Activated CD4-positive, CD25-positive, alpha-beta regulatory T cell (primary cell): Measurements from ENCODE around the gene FGF23.
"Not testable (repeated sequence)": the region's sequence is repeated elsewhere in the genome, so short reads cannot be mapped to it uniquely, and the experiment has no call there.

Experiments used
- DNase-seq, 4 experiments: peaks; one replicate each; lab custom pipeline; 2025; lab: John Stamatoyannopoulos, UW

FGF23 gene

GRCh38 chr12:4379405-4379804 lies at the start of gene FGF23:
FGF23 (minus strand) TSS chr12:4379712; CDS start chr12:4379582, 130 bp downstream.
- DNase-seq: no peak

- no peak for DNase-seq
Measured at GRCh38 chr12:4424422-4424821, 44.9 kb upstream of the FGF23 start.

DNA sequence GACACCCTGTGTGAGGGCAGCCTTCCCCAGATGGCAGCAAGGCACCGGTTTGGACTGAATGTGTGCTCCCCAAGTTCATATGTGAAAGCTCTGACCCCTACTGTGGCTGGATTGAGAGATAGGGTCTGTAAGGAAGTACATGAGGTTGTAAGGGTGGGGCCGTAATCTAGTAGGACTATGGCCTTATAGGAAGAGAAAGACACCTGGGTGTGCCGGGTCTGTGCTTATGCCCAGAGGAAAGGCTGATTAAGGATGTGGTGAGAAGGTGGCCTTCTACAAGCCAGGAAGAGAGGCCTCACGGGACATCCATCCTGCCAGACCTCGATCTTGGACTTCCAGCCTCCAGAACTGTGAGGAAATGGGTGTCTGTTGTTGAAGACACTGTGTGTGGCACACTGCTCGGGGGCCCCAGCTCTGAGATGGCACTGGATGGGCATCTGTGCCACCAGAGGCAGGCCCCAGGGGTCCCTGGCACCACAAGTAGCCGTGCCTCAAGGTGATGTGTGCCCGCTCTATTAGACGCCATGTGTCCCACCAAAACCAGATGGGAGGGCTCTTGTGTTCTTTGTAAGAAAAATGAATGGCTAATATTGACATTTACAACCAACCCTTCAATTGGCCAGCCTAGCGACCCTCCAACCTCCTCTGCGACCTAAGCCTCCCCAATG lies 44.1 kb upstream of the FGF23 start:
- no peak for DNase-seq

DNA sequence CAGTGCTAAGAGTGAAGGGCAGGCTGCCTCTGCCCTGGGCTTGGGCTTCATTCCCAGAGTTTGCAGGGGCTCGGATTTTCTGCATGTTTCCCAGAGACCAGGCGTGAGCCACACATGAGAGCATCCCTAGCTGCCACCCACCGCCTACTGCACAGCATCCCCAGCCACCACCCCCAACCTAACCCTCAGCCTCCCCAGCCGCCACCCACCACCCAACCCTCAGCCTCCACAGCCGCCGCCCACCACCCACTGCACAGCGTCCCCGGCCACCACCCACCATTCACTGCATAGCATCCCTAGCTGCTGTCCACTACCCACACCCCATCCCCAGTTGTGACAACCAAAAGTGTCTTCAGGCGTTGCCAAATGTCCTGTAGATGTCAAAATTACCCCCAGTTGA lies 43.5 kb upstream of the FGF23 start:
- no peak for DNase-seq

GRCh38 chr12:4421590-4422031 lies 42.1 kb upstream of the FGF23 start:
- DNase-seq: no peak

DNA sequence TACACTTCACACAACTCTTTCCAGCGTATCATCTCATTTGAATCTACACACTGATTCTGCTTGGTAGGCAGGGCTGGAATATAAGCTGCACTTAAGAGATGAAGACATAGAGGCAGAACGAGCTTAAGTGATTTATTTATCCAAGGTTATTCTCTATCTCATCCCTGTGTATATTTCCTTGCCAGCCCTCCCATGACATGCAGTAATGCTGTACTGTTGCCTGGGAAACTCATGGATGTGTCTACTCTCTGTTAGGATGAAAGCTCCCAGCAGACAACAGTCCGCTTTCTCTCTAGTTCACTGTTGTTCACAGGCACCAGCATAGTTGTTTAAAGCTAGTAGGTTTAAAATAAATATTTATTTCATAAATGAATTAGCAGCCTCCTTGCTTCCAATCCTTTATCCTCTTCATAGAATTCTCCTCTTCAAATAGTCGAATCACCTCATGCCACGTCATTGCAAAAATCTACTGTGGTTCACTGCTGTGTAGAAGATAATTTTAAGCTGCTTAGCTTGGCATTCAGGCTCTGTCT lies 40.7 kb upstream of the FGF23 start:
- no peak for DNase-seq

DNA sequence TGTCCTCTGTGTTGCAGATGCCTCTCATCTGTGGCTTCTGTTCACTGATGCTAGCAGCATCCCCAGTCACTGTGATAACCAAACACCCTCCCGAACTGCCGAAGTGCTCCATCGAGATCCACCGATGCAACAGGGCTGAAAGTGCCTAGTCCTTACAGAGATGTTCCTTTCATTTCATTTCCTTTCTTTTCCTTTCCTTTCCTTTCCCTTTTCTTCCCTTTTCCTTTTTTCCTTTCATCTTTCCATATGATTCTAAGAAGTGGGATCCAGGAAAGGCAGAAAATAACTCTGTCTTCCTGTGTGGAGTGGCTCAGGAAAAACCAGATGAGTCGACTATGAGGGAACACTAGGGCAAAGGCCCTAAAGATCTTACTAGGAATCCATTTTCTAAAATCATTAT lies 39.4 kb upstream of the FGF23 start:
- no peak for DNase-seq

- DNase-seq: no peak
Measured at GRCh38 chr12:4417936-4418335, 38.4 kb upstream of the FGF23 start.

GRCh38 chr12:4417455-4417854 lies 37.9 kb upstream of the FGF23 start:
- no peak for DNase-seq

GRCh38 chr12:4416276-4416675 lies 36.8 kb upstream of the FGF23 start:
- DNase-seq: no peak

- DNase-seq: no peak
Measured at GRCh38 chr12:4412465-4412864, 33.0 kb upstream of the FGF23 start.

DNA sequence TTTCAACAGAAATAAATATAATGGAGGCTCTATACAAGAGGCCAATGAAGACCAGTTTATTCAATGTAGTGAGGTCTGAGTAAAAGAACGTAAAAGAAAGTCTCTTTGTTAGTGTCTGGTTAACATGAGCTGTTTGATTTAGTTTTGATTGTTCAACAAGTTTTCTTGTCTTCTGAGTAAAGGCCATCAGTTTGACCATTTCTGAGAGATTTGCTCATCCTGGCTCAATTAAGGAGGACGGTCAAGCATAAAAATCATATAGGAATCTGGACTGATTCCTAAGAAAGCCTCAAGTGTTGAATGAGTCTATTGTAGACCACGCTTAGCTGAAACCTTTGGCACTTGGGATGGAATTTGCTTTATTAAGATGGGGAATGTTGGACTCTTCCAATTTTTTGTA lies 32.5 kb upstream of the FGF23 start:
- no peak for DNase-seq

DNA sequence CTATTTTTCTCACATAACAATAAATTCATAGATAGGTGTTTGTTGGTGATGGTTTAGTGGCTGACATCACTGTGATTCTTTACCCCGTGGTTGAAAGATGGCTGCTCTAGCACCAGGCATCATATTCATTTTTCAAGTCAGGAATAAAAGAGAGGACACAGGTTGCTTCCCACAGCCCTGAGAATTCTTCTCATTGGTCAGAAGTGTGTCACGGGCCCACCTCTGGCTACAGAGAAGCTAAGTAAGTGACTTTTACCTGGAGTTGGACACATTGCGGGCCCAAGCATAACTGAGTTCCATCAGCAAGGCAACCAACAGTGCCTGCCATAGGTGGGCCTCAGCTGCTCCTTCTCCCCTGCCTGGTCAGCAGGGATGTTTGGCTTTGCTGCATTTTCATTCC lies 27.6 kb upstream of the FGF23 start:
- DNase-seq: no peak

- not testable (repeated sequence) for DNase-seq
Measured at GRCh38 chr12:4404877-4405637, 25.5 kb upstream of the FGF23 start.

DNA sequence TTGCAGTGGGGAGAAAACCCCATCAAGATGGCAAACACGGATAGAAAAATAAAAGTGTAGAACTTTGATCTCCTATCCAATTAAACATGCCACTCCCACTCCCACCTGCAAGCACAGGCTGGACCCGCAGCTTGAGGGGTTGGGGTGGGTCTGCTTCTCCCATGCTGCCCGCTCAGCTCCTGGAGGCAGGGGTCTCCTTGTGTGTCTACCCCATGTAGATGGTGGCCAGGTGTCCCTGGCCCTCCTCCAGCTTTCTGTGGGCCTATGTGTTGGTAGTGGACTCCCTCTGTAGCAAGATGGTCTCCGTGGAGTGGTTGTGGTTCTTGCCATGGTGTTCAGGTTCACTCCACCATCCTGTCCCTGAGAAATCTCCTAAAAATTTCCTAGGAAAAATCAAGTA lies 23.5 kb upstream of the FGF23 start:
- DNase-seq: no peak

DNA sequence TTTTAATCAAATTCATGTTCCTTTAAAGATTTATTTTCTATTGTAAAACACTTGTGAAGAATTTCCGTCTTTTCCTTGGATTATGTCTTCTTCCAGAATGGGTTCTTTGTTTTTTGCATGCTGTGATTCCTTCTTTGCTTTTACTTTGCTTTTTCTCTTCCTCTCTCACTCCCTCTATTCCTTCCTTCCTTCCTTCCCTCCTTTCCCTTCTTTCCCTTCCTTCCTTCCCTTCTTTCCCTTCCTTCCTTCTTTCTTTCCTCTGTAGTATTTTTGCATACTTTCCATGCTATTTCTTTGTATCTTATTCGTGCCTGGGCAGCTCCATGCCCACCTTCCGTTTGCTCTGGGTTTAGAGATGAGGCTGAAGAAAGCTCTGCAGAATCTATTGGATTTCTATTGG lies 21.6 kb upstream of the FGF23 start:
- no peak for DNase-seq

DNA sequence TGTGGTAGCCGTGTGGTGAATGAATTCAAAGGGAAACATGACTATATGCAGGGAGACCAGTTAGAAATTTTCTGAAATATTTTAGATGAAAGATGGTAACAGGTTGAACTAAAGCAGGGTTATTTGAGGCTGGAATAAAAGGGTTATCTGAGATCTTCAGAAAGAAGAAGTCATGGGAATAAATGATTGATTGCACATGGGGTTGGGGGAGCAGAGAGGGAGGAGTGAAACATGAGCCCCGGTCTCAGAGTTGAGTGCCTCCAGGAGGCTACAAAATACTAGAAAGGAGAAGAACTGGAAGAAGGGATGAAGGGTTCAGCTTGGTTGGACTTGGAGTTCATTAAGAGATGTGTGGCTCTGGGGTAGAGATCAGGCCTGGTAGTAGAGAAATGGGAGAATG lies 16.3 kb upstream of the FGF23 start:
- no peak for DNase-seq

DNA sequence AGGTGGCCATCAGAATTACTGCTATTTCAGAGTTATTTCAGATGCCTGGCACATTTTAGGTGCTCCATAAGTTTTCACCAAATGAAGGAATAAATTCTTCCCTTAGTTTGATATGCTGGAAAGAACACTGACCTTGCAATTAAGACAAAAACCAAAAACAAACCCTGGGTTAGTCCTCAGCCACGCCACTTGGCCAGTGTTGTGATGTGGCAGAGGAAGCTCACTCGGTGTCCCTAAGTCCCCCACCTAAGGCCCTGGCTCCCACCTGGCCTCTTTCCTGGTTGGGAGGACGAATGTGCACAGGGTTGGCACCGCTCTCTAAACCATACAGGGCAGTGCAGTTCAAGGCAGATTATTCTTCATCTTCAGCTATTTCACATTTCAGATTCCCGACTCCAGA lies 13.7 kb upstream of the FGF23 start:
- no peak for DNase-seq

DNA sequence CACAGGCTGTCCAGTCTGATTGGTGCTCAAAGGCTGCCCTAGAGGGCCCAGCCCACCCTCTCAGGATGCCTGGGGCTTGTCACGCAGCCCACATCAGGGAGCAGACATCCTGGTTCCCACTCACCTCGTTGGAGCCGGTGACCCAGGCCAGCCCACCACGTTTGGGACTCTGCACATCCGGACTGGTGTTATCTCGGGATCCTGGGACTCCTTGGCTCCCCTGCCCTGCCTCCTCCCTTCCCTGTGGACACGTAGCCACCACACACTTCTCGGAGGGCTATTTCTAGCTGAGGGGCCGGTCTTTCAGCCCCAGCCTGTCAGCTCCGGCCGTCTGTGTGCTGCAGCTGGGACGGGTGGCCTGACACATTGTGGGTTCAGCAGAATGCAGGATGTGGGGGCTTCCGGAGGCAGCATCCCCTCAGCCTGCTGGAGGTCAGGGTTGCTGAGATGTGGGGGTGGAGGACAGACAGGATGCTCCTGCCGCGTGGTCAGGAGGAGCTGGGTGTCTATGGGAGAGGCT lies 12.8 kb upstream of the FGF23 start:
- no peak for DNase-seq

DNA sequence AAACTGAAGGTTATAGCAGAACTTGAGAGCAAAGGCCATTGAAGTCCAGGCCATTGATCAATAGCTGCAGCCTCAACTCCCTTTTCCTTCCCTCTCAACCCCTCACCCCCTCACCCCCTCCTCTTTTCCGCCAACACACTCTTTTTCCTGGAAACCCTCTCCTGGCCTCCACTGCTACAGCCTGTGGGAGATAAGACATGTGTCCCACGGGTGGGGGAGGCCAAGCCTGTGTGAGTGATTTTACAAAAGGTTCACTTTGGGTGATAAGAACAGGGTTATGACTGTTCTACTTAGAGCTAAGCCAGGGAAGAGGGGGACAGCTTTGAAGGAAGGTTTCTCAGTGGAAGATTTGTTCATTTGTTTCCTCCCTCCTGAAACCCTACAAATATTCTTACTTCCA lies 9.2 kb upstream of the FGF23 start:
- DNase-seq: no peak

GRCh38 chr12:4388032-4388431 lies 8.5 kb upstream of the FGF23 start:
- no peak for DNase-seq

DNA sequence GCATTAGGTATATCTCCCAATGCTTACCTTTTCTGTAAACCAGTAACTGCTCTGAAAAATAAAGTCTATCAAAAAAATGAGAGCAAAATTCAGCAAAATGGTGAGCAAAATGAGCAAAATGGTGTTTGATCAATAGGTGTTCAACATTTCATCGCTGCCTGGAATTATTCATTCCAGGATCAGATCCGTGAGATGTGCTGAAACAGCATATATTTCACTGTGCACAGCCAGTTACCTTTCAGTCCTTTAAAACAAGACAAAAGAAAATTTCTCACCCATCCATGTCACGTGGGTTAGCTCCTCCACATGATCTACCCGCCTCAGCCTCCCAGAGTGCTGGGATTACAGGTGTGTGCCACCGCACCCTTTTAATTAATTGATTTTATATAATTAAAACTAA lies 8.1 kb upstream of the FGF23 start:
- DNase-seq: no peak

DNA sequence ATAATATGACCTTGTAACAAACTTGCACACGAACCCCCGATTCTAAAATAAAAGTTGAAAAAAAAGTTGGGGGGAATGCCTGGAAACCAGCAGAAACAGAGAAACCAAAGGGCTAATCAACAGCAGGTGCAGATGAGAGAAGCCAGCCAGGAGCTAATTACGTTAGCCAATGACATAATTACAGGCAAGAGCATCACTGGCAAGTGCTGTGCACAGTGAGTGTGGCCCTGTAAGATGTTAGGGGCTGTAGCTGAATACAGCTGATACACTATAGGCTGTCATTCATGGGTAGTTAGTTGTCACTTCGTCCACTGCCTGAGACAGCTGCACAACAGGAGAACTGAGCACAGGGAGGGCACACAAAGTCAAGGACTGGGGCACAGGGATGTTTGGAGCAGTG lies 7.3 kb upstream of the FGF23 start:
- DNase-seq: no peak
